ENCODE data around the gene STING1. TPM values are rescaled to one million over a fixed set of nuclear protein-coding genes. Genes with fewer than 3 reads are reported as not detected.

Gene STING1
- polyA plus RNA-seq, 1 of the 3 experiments (the other 2 are of a cell fraction), result 98.4 TPM

- Histone ChIP-seq H3K9ac (peak overlapping the region; percentile 1; the same call in 1 of the 2 replicates), H3K4me1 (ENCODE audit: control insufficient read depth in 1 of 2, insufficient read depth in 2 of 2, low read depth in 1 of 2, low read length in 1 of 2) (peaks cover 2 to 27% of the 10 kb centered on the region in 2 experiments; a peak in 3 of 4 replicates), H3K9me3 (no peaks in the 10 kb centered on the region), H3K27me3 (ENCODE audit: insufficient read depth) (no peaks in the 10 kb centered on the region), H3K79me2 (ENCODE audit: insufficient read depth) (no peaks in the 10 kb centered on the region), H3K4me2 (peak overlapping the region; percentile 70), H3K9me2 (no peaks in the 10 kb centered on the region), H3K4me3 (ENCODE audit: low read depth in 2 of 2, low read length in 1 of 2) (no peak overlapping the region), H3K36me3 (replicated peaks in 1 of 2; ENCODE audit: control insufficient read depth in 1 of 2, insufficient read depth in 2 of 2, low read length in 1 of 2) (no peaks in the 10 kb centered on the region), H3K27ac (ENCODE audit: low read depth in 2 of 2, low read length in 1 of 2) (peak overlapping the region in 1 of 2 experiments; percentile 84; a peak in 3 of 4 replicates), H2AFZ (ENCODE audit: low read depth) (peak overlapping the region; percentile 54; the same call in 1 of the 2 replicates), H3F3A (replicated peaks; ENCODE audit: insufficient read depth) (peaks cover 44% of the 10 kb centered on the region), H4K20me1 (ENCODE audit: insufficient read depth) (no peaks in the 10 kb centered on the region)
- CTCF ChIA-PET, result interaction anchor here (0.9 to 1.0 kb wide), 2 partner anchors 12 to 72 kb away, joined by 3 to 5 read pairs; partner anchors contain the start of gene STING1
- TF ChIP-seq SIN3A (IDR thresholded peaks at IDR 0.05; ENCODE audit: borderline replicate concordance, low read depth, low read length) (no peak), EP300 (IDR thresholded peaks at IDR 0.05; ENCODE audit: borderline replicate concordance in 1 of 2, low read depth in 1 of 2, low read length in 1 of 2) (no peak), GABPA (IDR thresholded peaks at IDR 0.05; ENCODE audit: low read depth) (no peak), FOSL2 (IDR thresholded peaks at IDR 0.05; ENCODE audit: borderline replicate concordance, low read depth) (no peak), PBX3 (IDR thresholded peaks at IDR 0.05) (no peak), RXRA (IDR thresholded peaks at IDR 0.05; ENCODE audit: borderline replicate concordance, low read depth) (no peak), RFX5 (IDR thresholded peaks at IDR 0.05; ENCODE audit: low read length) (no peak), USF1 (IDR thresholded peaks at IDR 0.05; ENCODE audit: borderline replicate concordance, low read depth) (no peak), FOXM1 (IDR thresholded peaks at IDR 0.05; ENCODE audit: low read depth) (no peak), ELF1 (IDR thresholded peaks at IDR 0.05) (no peak), MXI1 (IDR thresholded peaks at IDR 0.05; ENCODE audit: low read depth, low read length) (no peak), USF2 (IDR thresholded peaks at IDR 0.05; ENCODE audit: borderline replicate concordance, low read depth, low read length) (no peak)
- TF ChIP-seq, protein P1, sequence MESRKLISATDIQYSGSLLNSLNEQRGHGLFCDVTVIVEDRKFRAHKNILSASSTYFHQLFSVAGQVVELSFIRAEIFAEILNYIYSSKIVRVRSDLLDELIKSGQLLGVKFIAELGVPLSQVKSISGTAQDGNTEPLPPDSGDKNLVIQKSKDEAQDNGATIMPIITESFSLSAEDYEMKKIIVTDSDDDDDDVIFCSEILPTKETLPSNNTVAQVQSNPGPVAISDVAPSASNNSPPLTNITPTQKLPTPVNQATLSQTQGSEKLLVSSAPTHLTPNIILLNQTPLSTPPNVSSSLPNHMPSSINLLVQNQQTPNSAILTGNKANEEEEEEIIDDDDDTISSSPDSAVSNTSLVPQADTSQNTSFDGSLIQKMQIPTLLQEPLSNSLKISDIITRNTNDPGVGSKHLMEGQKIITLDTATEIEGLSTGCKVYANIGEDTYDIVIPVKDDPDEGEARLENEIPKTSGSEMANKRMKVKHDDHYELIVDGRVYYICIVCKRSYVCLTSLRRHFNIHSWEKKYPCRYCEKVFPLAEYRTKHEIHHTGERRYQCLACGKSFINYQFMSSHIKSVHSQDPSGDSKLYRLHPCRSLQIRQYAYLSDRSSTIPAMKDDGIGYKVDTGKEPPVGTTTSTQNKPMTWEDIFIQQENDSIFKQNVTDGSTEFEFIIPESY (IDR thresholded peaks at IDR 0.05; ENCODE audit: borderline replicate concordance, low read depth), result no peak
- POLR2A ChIA-PET, result no interaction called here
- WGBS (ENCODE audit: low lambda C conversion rate), result 96% methylated on average over 2 of the region's 3 CpGs
- no peak for DNase-seq
Measured at GRCh38 chr5:139494256-139494655, 11.7 kb upstream of the STING1 start.
